Astrocyte (in vitro differentiated cells and primary cell): ENCODE data around the gene SPATA2. TPM values are rescaled to one million over a fixed set of nuclear protein-coding genes. Genes with fewer than 3 reads are reported as not detected.
"Not testable (repeated sequence)": the region's sequence is repeated elsewhere in the genome, so short reads cannot be mapped to it uniquely, and the experiment has no call there.

Source experiments
- DNase-seq: peaks from one replicate; pipeline ENCODE4 v3.0.0-alpha.2; 2010; ENCODE audit warnings: low read depth
- FAIRE-seq: peaks from 2 replicates; lab custom pipeline; 2011; peaks lifted over from hg19 to GRCh38; lab: Jason Lieb, UNC
- H2AFZ ChIP-seq: 2 replicates; pipeline ENCODE4 v1.6.0; 2012; ENCODE audit warnings: low read depth, low read length, inconsistent platforms
- H3K27ac ChIP-seq: 2 replicates; pipeline ENCODE4 v1.5.1; 2011; ENCODE audit warnings: low read depth, low read length, inconsistent platforms
- H3K27me3 ChIP-seq: 2 replicates; pipeline ENCODE4 v1.6.0; 2011; ENCODE audit warnings: low read length, inconsistent platforms; ENCODE audit not compliant: insufficient read depth
- H3K36me3 ChIP-seq: 2 replicates; pipeline ENCODE4 v1.5.1; 2011; ENCODE audit warnings: low read length, inconsistent platforms; ENCODE audit not compliant: insufficient read depth
- H3K4me1 ChIP-seq: 2 replicates; pipeline ENCODE4 v1.5.1; 2011; ENCODE audit warnings: low read length, inconsistent platforms; ENCODE audit not compliant: insufficient read depth
- H3K4me2 ChIP-seq: 2 replicates; pipeline ENCODE4 v1.6.0; 2012; ENCODE audit warnings: low read length, inconsistent platforms
- H3K4me3 ChIP-seq: 2 replicates; pipeline ENCODE4 v1.5.1; 2011; ENCODE audit warnings: low read depth, mild to moderate bottlenecking, low read length, inconsistent platforms; ENCODE audit not compliant: insufficient read depth
- H3K79me2 ChIP-seq: 2 replicates; pipeline ENCODE4 v1.6.0; 2012; ENCODE audit warnings: mild to moderate bottlenecking, low read length, inconsistent platforms; ENCODE audit not compliant: insufficient read depth
- H3K9ac ChIP-seq: 2 replicates; pipeline ENCODE4 v1.6.0; 2012; ENCODE audit warnings: mild to moderate bottlenecking, low read length, inconsistent platforms
- H3K9me3 ChIP-seq: 2 replicates; pipeline ENCODE4 v1.5.1; 2012; ENCODE audit warnings: low read depth, mild to moderate bottlenecking, low read length, inconsistent platforms; ENCODE audit not compliant: insufficient read depth
- H4K20me1 ChIP-seq: 2 replicates; pipeline ENCODE4 v1.6.0; 2012; ENCODE audit warnings: low read length, inconsistent platforms; ENCODE audit not compliant: insufficient read depth
- H3K27ac Mint-ChIP-seq: one replicate; pipeline ENCODE4 v1.8.0; 2021; ENCODE audit warnings: mild to moderate bottlenecking, mixed read lengths; ENCODE audit not compliant: unreplicated experiment
- H3K27me3 Mint-ChIP-seq: one replicate; pipeline ENCODE4 v1.8.0; 2021; ENCODE audit warnings: low read depth, mixed read lengths; ENCODE audit not compliant: unreplicated experiment
- H3K36me3 Mint-ChIP-seq: one replicate; pipeline ENCODE4 v1.8.0; 2021; ENCODE audit warnings: low read depth, mixed read lengths; ENCODE audit not compliant: unreplicated experiment
- H3K4me1 Mint-ChIP-seq: one replicate; pipeline ENCODE4 v1.8.0; 2021; ENCODE audit warnings: low read depth, mixed read lengths; ENCODE audit not compliant: unreplicated experiment
- H3K4me3 Mint-ChIP-seq: one replicate; pipeline ENCODE4 v1.8.0; 2021; ENCODE audit warnings: mild to moderate bottlenecking, moderate library complexity, mixed read lengths; ENCODE audit not compliant: unreplicated experiment
- H3K9me3 Mint-ChIP-seq: one replicate; pipeline ENCODE4 v1.8.0; 2021; ENCODE audit warnings: mild to moderate bottlenecking, mixed read lengths; ENCODE audit not compliant: unreplicated experiment
- CTCF ChIP-seq: IDR thresholded peaks from 2 replicates; pipeline ENCODE4 v1.5.1; 2011; ENCODE audit warnings: low read depth, mild to moderate bottlenecking, inconsistent platforms, low read length, moderate library complexity; ENCODE audit not compliant: insufficient read depth
- EZH2 ChIP-seq: IDR thresholded peaks from 2 replicates; pipeline ENCODE4 v1.6.1; 2012; ENCODE audit warnings: mild to moderate bottlenecking, low read length, inconsistent platforms; ENCODE audit not compliant: insufficient read depth
- total RNA-seq: library from RNA; stranded (reverse); gene quantifications from 2 replicates; pipeline ENCODE4 v1.2.1, GENCODE V29; 2021

The SPATA2 gene
- total RNA-seq, 1 donor from 2014 or later, result 7.3 TPM

GRCh38 chr20:49865559-49865958 lies 49.8 kb downstream of the SPATA2 start:
- H3K27ac Mint-ChIP-seq, result no peak overlapping the region
- no peak overlapping the region for H3K9ac ChIP-seq
- FAIRE-seq, result no peak

GRCh38 chr20:49863666-49864065 lies 51.7 kb downstream of the SPATA2 start:
- DNase-seq (no peak), FAIRE-seq (no peak)
- Histone ChIP-seq H3K9ac (no peak overlapping the region), H3K79me2 (no peaks in the 10 kb centered on the region), H4K20me1 (no peaks in the 10 kb centered on the region), H3K36me3 (peaks cover 2% of the 10 kb centered on the region), H3K4me3 (no peak overlapping the region), H3K27ac (no peak overlapping the region), H3K4me2 (no peak overlapping the region), H2AFZ (no peak overlapping the region), H3K27me3 (no peaks in the 10 kb centered on the region), H3K4me1 (no peaks in the 10 kb centered on the region), H3K9me3 (no peaks in the 10 kb centered on the region)
- peaks cover 13% of the 10 kb centered on the region for H3K4me1 Mint-ChIP-seq
- no peak overlapping the region for H3K27ac Mint-ChIP-seq
- H3K27me3 Mint-ChIP-seq, result no peaks in the 10 kb centered on the region
- peaks cover 6% of the 10 kb centered on the region for H3K36me3 Mint-ChIP-seq
- H3K4me3 Mint-ChIP-seq, result no peak overlapping the region
- TF ChIP-seq EZH2 (no peak), CTCF (no peak)
- no peaks in the 10 kb centered on the region for H3K9me3 Mint-ChIP-seq

More at GRCh38 chr20:49865559-49865958, 49.8 kb downstream of the SPATA2 start:
- DNase-seq, result no peak
- Histone ChIP-seq H2AFZ (no peak overlapping the region), H3K4me3 (no peak overlapping the region), H3K9me3 (no peaks in the 10 kb centered on the region), H3K27ac (no peak overlapping the region), H3K4me1 (no peaks in the 10 kb centered on the region), H3K79me2 (no peaks in the 10 kb centered on the region), H3K4me2 (no peak overlapping the region), H4K20me1 (no peaks in the 10 kb centered on the region), H3K27me3 (no peaks in the 10 kb centered on the region), H3K36me3 (peaks cover 2% of the 10 kb centered on the region)
- H3K4me3 Mint-ChIP-seq, result no peak overlapping the region
- TF ChIP-seq EZH2 (no peak), CTCF (no peak)
- H3K27me3 Mint-ChIP-seq, result no peaks in the 10 kb centered on the region
- peaks cover 9% of the 10 kb centered on the region for H3K36me3 Mint-ChIP-seq
- H3K4me1 Mint-ChIP-seq, result peaks cover 13% of the 10 kb centered on the region
- no peaks in the 10 kb centered on the region for H3K9me3 Mint-ChIP-seq

GRCh38 chr20:49862607-49863200 lies 52.6 kb downstream of the SPATA2 start:
- Histone ChIP-seq H3K4me1 (no peaks in the 10 kb centered on the region), H3K36me3 (peaks cover 2% of the 10 kb centered on the region), H3K4me2 (no peak overlapping the region), H4K20me1 (no peaks in the 10 kb centered on the region), H3K4me3 (no peak overlapping the region), H3K9ac (no peak overlapping the region), H2AFZ (no peak overlapping the region), H3K27ac (no peak overlapping the region), H3K27me3 (no peaks in the 10 kb centered on the region), H3K9me3 (no peaks in the 10 kb centered on the region), H3K79me2 (no peaks in the 10 kb centered on the region)
- Mint-ChIP-seq H3K27ac (no peak overlapping the region), H3K4me3 (no peak overlapping the region), H3K36me3 (peaks cover 6% of the 10 kb centered on the region), H3K9me3 (no peaks in the 10 kb centered on the region), H3K27me3 (no peaks in the 10 kb centered on the region), H3K4me1 (peaks cover 7% of the 10 kb centered on the region)
- no peak for TF ChIP-seq EZH2
- TF ChIP-seq CTCF, result no peak
- DNase-seq (no peak), FAIRE-seq (no peak)

GRCh38 chr20:49861232-49861631 lies 54.1 kb downstream of the SPATA2 start:
- FAIRE-seq, H3K9me3 ChIP-seq, H3K4me1 ChIP-seq, H3K27ac ChIP-seq, H2AFZ ChIP-seq, H3K9me3 Mint-ChIP-seq, H4K20me1 ChIP-seq, H3K36me3 ChIP-seq, H3K27me3 Mint-ChIP-seq, H3K27me3 ChIP-seq, H3K36me3 Mint-ChIP-seq, H3K4me1 Mint-ChIP-seq, H3K4me2 ChIP-seq, H3K27ac Mint-ChIP-seq, H3K4me3 ChIP-seq, H3K79me2 ChIP-seq, DNase-seq, H3K9ac ChIP-seq: not testable (repeated sequence)
- peak overlapping the region; percentile 13 for H3K4me3 Mint-ChIP-seq
